HG03571 (cell line): ENCODE measurements around the gene FGF21.
"Not testable (repeated sequence)": the region's sequence is repeated elsewhere in the genome, so short reads cannot be mapped to it uniquely, and the experiment has no call there.

Source experiments
- ATAC-seq: cut with Tn5 transposase; IDR thresholded peaks from one replicate; pipeline ENCODE4 v1.9.1; 2021; ENCODE audit not compliant: unreplicated experiment

Gene FGF21

GRCh38 chr19:48751845-48752495 is 3.4 kb upstream of the FGF21 start:
- ATAC-seq, result no peak

- no peak for ATAC-seq
Observed at GRCh38 chr19:48752496-48753365, 2.6 kb upstream of the FGF21 start, which contains the start of gene FUT1. Gene FUT1, minus strand, starts transcription at chr19:48752641. Its CDS starts 1,360 bp downstream, at chr19:48751281.

GRCh38 chr19:48755787-48756186 is 463 bp downstream of the FGF21 start:
- ATAC-seq, result no peak

- ATAC-seq, result no peak
Observed at GRCh38 chr19:48756212-48756611, 888 bp downstream of the FGF21 start.

GRCh38 chr19:48756686-48757085 is 1.4 kb downstream of the FGF21 start:
- ATAC-seq, result no peak

GRCh38 chr19:48757089-48757675 is 1.9 kb downstream of the FGF21 start:
- no peak for ATAC-seq

GRCh38 chr19:48757741-48758144 is 2.4 kb downstream of the FGF21 start:
- no peak for ATAC-seq

- ATAC-seq, result no peak
Observed at GRCh38 chr19:48760504-48761205, 5.3 kb downstream of the FGF21 start.

GRCh38 chr19:48765816-48766215 is 10.5 kb downstream of the FGF21 start:
- ATAC-seq, result not testable (repeated sequence)

- not testable (repeated sequence) for ATAC-seq
Observed at GRCh38 chr19:48768171-48768753, 12.9 kb downstream of the FGF21 start.

GRCh38 chr19:48768994-48769713 is 13.8 kb downstream of the FGF21 start:
- ATAC-seq, result no peak

GRCh38 chr19:48770266-48770665 is 14.9 kb downstream of the FGF21 start:
- ATAC-seq, result no peak

- ATAC-seq, result no peak
Observed at GRCh38 chr19:48770734-48771472, 15.6 kb downstream of the FGF21 start.

GRCh38 chr19:48772503-48772953 is 17.2 kb downstream of the FGF21 start:
- ATAC-seq, result no peak

GRCh38 chr19:48777139-48777538 is 21.8 kb downstream of the FGF21 start:
- ATAC-seq, result no peak

GRCh38 chr19:48777720-48778119 is 22.4 kb downstream of the FGF21 start:
- ATAC-seq, result no peak

GRCh38 chr19:48779636-48780035 is 24.3 kb downstream of the FGF21 start:
- ATAC-seq, result no peak

- no peak for ATAC-seq
Observed at GRCh38 chr19:48780631-48781391, 25.5 kb downstream of the FGF21 start.

- ATAC-seq, result no peak
Observed at GRCh38 chr19:48784527-48784926, 29.2 kb downstream of the FGF21 start.
